ENCODE measurements around the gene TCP11L1.

Gene TCP11L1

DNA sequence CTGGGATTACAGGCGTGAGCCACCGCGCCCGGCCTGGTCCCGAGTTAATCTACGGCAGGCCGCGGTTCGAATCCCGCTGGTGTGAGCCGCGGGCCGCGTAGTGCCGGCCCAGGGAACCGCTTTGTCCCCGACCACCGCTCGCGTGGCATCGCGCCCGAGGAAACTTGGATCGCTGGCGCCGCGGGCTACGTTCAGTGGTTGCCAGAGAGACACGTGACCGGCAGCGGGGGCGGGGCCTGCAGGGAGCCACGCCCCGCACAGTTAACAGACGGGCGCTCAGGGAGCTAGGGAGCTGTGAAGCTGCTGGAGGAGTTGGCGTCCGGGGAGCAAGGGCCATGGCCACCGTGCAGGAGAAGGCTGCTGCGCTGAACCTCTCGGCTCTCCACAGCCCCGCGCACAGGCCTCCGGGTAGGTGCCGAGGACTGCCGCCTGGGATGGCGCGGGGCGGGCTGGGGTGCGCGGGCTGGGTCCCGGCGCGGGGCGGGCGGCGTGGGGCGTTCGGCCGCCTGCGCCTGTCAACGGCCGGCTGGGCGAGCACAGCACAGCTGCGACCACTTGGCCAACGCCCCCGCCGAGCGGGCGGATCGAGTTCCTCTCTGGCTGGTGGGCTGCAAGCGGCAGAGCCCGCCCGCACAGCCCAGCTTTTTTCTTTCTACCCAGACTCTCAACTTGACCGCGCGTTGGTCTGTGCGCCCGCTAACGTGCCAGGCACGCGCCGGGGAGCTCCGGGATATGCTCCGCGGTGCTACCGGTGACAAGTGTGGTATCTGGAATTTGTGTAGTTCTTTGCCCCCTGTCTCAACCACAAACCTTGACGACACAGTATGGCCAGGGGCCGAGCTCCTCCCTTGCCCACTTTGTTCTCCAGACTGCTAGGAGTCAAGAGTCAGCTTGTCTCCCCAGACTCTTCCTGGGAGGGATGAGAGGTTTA is 23.5 kb upstream of the TCP11L1 start, which contains the start of gene DEPDC7:
DEPDC7 (plus strand) TSS at position 258 of the 931 bp plus-strand sequence; CDS start at position 336, 78 bp downstream.
- intact Hi-C loops (cut with DNase I; ENCODE audit: low total_unique reads), result no loop called here
- peak; percentile 84 to 88 for DNase-seq
- H3K9me3 ChIP-seq, result no peaks in the 10 kb centered on the region
- H3K4me3 ChIP-seq, result peak within 1 kb of the TSS; percentile 48 to 55
- H3K27ac ChIP-seq, result no peak within 1 kb of the TSS
- peaks cover 0 to 14% (median 3%) of the 10 kb centered on the region in 4 donors for H3K4me1 ChIP-seq
- no peaks in the 10 kb centered on the region for H3K36me3 ChIP-seq
- TF ChIP-seq CTCF (IDR thresholded peaks at IDR 0.05), result no peak
- peaks cover 0 to 5% of the 10 kb centered on the region in 2 donors for H3K27me3 ChIP-seq

DNA sequence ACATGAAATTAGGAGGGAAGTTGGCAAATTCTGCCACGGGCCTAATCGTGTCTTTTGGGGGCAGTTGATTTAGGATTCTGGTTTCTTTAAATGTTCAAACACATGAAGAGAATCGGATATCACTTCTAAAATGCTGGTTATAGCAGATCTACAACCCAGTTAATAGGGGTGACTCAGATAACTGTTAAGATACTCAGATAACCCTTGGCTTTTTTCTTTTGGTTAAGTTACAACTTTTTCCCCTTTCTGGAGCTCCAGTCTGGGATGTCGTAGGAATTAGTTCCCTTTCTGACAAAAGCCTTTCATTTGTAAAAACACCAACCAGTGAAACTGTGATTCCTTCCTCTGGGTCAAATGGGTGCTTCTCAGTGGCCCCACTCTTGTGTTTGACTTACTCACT is 22.7 kb upstream of the TCP11L1 start:
- Histone ChIP-seq H3K9me3 (no peaks in the 10 kb centered on the region), H3K36me3 (no peaks in the 10 kb centered on the region), H3K4me1 (peaks cover 0 to 14% (median 3%) of the 10 kb centered on the region in 4 donors), H3K27ac (no peak overlapping the region), H3K4me3 (peak overlapping the region in 1 of 2 donors; percentile 55), H3K27me3 (peaks cover 0 to 5% of the 10 kb centered on the region in 2 donors)
- TF ChIP-seq CTCF (IDR thresholded peaks at IDR 0.05), result no peak
- no peak for DNase-seq
- intact Hi-C loops (cut with DNase I; ENCODE audit: low total_unique reads), result no loop called here

DNA sequence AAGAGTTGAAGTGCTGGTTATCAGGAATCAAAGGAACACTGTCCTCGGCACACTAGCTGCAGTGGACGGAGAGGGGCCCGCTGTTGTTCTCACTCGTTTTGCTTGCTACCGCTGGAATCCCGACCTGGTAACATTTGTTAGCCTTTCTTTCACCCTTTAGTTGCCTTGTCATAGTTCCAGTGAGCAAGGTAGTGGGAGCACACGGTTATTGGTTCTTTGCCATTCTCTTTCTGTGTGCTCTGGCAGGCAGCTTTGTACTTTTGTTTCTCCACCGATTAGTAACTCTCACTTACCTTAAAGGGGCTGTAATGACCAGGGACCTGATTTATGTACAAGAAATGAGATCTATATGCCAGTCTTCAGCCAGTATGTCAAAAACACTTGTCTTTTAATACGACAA is 21.9 kb upstream of the TCP11L1 start:
- H3K36me3 ChIP-seq, result no peaks in the 10 kb centered on the region
- DNase-seq, result no peak
- no peak for TF ChIP-seq CTCF (IDR thresholded peaks at IDR 0.05)
- H3K9me3 ChIP-seq, result no peaks in the 10 kb centered on the region
- H3K4me3 ChIP-seq, result no peak overlapping the region
- H3K27ac ChIP-seq, result no peak overlapping the region
- H3K27me3 ChIP-seq, result peaks cover 0 to 5% of the 10 kb centered on the region in 2 donors
- intact Hi-C loops (cut with DNase I; ENCODE audit: low total_unique reads), result no loop called here
- peaks cover 0 to 14% (median 3%) of the 10 kb centered on the region in 4 donors for H3K4me1 ChIP-seq

DNA sequence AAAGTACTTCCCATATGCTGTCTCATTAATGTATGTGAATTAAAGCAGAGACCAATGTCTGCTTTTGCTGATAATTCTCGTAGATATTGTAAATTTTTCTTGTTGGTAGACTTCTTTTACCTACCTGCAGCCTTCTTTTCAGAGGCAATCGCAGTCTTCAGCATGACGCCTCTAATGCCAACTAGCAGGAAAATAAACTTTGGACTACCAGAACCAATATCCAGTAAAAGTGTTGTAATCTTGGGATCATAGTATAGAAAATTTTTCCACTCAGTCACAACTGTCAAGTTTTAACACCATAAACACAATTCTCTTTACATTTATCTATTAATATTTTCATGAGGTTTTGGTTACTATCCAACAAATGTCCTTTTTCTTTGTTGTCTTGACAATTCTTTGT is 21.4 kb upstream of the TCP11L1 start:
- Histone ChIP-seq H3K4me1 (peaks cover 0 to 14% (median 3%) of the 10 kb centered on the region in 4 donors), H3K36me3 (no peaks in the 10 kb centered on the region), H3K9me3 (no peaks in the 10 kb centered on the region), H3K27me3 (peaks cover 0 to 5% of the 10 kb centered on the region in 2 donors), H3K4me3 (no peak overlapping the region), H3K27ac (no peak overlapping the region)
- intact Hi-C loops (cut with DNase I; ENCODE audit: low total_unique reads), result no loop called here
- no peak for DNase-seq
- TF ChIP-seq CTCF (IDR thresholded peaks at IDR 0.05), result no peak

- intact Hi-C loops (cut with DNase I; ENCODE audit: low total_unique reads), result no loop called here
- no peak overlapping the region for H3K27ac ChIP-seq
- H3K9me3 ChIP-seq, result no peaks in the 10 kb centered on the region
- TF ChIP-seq CTCF (IDR thresholded peaks at IDR 0.05), result no peak
- H3K4me1 ChIP-seq, result peaks cover 0 to 14% (median 3%) of the 10 kb centered on the region in 4 donors
- no peak overlapping the region for H3K4me3 ChIP-seq
- H3K27me3 ChIP-seq, result peaks cover 0 to 5% of the 10 kb centered on the region in 2 donors
- no peak for DNase-seq
- H3K36me3 ChIP-seq, result no peaks in the 10 kb centered on the region
Measured at GRCh38 chr11:33018840-33019239, 20.5 kb upstream of the TCP11L1 start.

Measured in tibial artery (tissue), 4 donors.